Hematopoietic multipotent progenitor cell treated with erythropoietin and hydrocortisone succinate and interleukin-3 and kit ligand, for 8 days (in vitro differentiated cells): Measurements from ENCODE around the gene RPL36.
"Not testable (repeated sequence)": the region's sequence is repeated elsewhere in the genome, so short reads cannot be mapped to it uniquely, and the experiment has no call there.

Experiments used
- DNase-seq: peaks from one replicate; pipeline ENCODE4 v3.0.0-alpha.2; 2015

RPL36 gene

GRCh38 chr19:5676105-5676771 is 13.9 kb upstream of the RPL36 start:
- no peak for DNase-seq

- DNase-seq: no peak
These were observed 13.4 kb upstream of the RPL36 start for GRCh38 chr19:5676772-5677105.

- DNase-seq: no peak
These were observed 13.0 kb upstream of the RPL36 start for GRCh38 chr19:5677136-5677535.

DNA sequence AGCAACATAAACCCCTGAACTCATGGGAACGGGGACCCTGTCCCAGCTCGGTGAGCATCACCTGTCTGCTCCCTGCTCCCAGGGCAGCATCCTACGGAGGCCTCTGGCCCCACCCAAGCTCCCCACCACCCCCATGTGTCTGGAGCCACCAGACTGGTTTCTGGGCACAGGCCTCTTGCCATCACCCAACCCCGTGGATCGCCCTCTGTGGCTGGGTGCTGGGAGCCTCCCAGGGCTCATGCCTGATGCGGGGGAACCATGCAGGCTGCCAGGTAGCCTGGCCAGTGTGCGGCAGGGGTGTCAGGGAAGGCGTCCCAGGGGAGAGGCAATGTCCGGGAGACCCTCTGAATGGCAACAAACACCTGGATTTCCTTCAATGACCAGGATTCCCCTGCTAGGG is 12.5 kb upstream of the RPL36 start:
- DNase-seq: no peak

GRCh38 chr19:5678071-5678718 is 11.9 kb upstream of the RPL36 start:
- DNase-seq: no peak

DNA sequence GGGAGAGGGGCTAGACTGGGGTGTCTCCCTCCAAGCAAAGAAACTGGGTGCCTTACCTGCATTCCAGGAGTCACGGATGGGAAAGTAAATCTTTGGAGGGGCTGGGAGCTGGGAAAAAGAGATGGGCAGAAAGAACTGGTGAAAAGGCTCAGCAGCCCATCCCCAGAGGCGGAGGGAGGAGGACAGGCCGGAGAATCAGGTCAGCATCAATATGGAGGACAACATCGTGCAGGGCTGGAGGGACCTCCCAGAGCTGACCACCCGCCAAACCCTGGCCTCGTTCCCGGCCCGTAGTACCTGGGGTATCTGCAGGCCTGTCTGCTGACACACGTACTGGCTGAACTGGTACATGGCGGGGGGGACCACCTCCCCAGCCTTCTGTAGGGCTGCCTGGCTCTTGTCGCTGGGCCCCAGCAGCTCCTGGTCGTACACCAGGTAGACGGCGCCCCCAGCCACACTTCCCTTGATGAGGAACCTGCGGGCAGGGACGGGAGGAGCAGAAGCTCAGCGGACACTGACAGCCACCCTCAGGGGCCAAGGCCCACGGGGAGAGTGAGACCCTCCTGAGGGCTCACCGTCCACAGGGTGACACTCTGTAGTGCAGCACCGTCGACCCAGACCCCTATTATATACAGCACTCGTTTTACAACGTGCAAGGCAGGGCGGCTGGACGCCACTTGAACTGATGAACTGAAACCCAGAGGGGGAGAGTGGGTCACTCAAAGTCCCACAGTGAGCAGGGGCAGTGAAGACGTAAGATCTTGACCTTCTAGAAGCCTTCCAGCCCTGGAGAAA is 10.6 kb upstream of the RPL36 start:
- no peak for DNase-seq

GRCh38 chr19:5680084-5680436 is 10.0 kb upstream of the RPL36 start:
- DNase-seq: no peak

DNA sequence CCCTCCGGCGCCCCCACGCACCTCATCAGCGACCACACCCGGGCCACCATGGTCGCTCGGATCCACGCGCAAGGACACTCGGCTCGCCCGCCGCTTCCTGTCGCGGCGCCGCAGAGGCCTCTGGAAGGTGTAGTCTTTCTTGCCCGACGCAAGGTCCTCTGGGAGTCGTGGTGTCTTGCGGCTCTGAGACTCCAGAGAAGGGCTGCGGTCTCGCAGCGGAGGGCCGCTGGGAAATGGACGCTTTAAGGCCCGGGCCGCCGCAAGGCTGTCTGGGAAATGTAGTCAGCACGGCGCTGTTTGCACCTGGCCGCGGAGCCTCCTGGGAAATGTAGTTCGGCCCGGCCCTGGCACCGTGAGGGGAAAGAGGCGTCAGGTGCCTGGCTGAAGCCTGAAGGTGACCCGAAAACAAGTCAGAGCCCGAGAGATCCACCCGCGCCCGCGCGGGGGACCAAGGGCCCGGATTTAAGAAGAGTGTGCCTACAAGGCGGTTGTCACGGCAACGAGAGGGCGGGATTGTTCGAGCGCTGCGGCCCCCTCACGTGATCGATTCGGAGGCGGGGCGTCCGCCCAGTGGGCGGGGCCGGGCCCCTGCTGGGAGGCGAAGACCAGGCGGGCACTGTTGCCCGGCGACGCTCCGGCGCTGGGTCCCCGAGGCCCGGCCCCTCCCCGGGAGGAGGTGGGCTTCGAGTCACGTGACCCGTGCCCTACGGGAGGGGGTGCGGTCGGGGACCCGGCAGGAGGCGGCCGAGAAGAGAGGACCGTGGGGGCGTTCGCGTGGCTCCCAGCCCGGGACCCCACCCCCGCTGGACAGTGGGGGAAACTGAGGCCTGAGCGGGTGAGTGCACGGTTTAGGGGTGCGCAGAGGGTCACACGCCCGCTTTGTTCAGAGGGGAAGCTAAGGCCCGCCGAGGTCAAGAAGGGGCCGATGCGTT is 9.4 kb upstream of the RPL36 start, which contains the start of the genes HSD11B1L and MICOS13:
Gene HSD11B1L, plus strand, starts transcription at position 591 of the 932 bp plus-strand sequence. CDS start 3,806 bp downstream, outside the sequence.
Gene MICOS13, minus strand, starts transcription at position 80 of the 932 bp plus-strand sequence. Its CDS starts 30 bp downstream, at position 50.
- peak; percentile 98 for DNase-seq

GRCh38 chr19:5681391-5682106 is 8.5 kb upstream of the RPL36 start:
- DNase-seq: no peak

DNA sequence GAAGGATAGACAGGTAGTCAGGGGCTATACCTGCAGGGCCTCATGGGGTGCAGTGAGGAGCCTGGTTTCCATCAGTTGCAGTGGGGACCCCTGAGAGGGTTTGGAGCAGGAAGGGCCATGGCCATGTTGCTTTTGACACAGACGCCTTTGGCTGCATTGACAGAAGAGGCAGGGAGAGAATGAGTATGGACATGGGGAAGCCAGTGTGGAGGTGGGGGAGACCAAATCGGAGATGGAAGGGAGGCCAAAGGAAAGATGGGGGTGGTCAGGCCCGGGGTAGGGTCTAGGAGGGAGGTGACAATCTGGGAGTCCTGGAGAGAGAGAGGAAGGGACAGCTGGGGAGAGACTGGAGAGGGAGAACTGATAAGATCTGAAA is 8.0 kb upstream of the RPL36 start:
- DNase-seq: no peak

- no peak for DNase-seq
These were observed 6.8 kb upstream of the RPL36 start for GRCh38 chr19:5683177-5683886.

DNA sequence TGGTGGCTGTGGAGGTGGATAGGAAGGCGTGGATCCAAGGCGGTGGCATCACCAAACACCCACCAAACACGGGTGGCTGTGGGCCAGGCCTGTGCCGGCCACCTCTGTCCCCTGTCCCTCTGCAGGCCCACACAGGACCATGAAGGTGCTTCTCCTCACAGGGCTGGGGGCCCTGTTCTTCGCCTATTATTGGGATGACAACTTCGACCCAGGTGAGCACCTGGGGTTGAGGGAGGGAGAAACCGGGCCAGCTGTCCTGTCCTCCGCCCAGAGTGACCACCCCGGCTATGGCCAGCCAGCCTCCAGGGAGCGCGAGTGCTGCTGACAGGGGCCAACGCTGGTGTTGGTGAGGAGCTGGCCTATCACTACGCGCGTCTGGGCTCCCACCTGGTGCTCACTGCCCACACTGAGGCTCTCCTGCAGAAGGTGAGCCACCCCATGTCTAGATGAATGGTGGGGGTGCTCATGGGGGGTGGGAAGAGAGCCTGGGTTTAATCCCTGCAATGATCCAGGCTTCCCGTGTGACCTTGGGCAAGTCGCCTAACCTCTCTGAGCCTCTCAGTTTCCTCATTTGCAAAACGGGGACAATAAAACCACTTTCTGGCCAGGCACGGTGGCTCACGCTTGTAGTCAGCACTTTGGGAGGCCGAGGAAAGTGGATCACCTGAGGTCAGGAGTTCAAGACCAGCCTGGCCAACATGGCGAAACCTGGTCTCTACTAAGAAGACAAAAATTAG is 5.2 kb upstream of the RPL36 start:
- no peak for DNase-seq

GRCh38 chr19:5686326-5686646 is 3.8 kb upstream of the RPL36 start:
- no peak for DNase-seq

- peak; percentile 95 for DNase-seq
These were observed 3.3 kb upstream of the RPL36 start for GRCh38 chr19:5686647-5687359.

- no peak for DNase-seq
These were observed 2.5 kb upstream of the RPL36 start for GRCh38 chr19:5687360-5688198.

DNA sequence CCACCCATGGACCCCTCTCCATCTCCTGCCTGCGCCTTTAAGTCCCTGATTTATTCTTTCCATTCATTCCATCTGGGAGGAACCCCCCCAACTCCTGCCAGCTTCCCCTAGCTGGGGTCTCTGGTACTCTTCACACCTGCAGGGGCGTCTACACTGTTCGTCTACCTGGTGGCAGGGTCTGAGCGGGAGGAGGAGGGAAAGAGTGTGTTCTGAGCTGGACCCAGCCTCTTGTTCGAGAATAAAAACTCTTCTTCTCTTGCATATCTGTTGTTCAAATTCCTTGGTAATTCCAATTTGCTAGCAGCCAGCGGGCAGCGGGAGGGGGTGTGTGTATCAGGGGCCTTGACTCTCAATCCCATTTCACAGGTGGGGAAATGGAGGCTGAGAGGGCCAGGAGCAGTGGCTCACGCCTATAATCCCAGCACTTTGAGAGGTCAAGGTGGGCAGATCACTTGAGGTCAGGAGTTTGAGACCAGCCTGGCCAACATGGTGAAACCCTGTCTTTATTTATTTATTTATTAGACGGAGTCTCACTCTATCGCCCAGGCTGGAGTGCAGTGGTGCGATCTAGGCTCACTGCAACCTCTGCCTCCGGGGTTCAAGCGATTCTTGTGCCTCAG is 1.7 kb upstream of the RPL36 start:
- DNase-seq: not testable (repeated sequence)

- peak; percentile 73 for DNase-seq
These were observed 1.1 kb downstream of the RPL36 start for GRCh38 chr19:5690955-5691821.
